Measurements from ENCODE around the gene SART3. TPM values are rescaled to one million over a fixed set of nuclear protein-coding genes. Genes with fewer than 3 reads are reported as not detected.

The SART3 gene
- total and polyA plus RNA-seq, 2 of the 13 experiments (the other 11 are each of a cell fraction or from before 2014, with no cell fraction given): 16.1 to 69.9 TPM

- TF ChIP-seq ZNF558 (CRISPR knock-in tag; IDR thresholded peaks at IDR 0.05; ENCODE audit: borderline replicate concordance): peak; percentile 71; the same call in 1 of the 2 replicates
- peak; percentile 59 for TF ChIP-seq ZNF503 (CRISPR knock-in tag; IDR thresholded peaks at IDR 0.05)
- TF ChIP-seq ZFP62 (CRISPR knock-in tag; IDR thresholded peaks at IDR 0.05): no peak
- TF ChIP-seq ZNF124 (CRISPR knock-in tag; IDR thresholded peaks at IDR 0.05): peak; percentile 21; the same call in 1 of the 2 replicates
- TF ChIP-seq DPF2 (CRISPR knock-in tag; IDR thresholded peaks at IDR 0.05; ENCODE audit: borderline replicate concordance, low read depth): no peak
- no peak for TF ChIP-seq NFE2L2 (IDR thresholded peaks at IDR 0.05; ENCODE audit: low read length)
- no peak for TF ChIP-seq ZNF10 (CRISPR knock-in tag; IDR thresholded peaks at IDR 0.05; ENCODE audit: borderline replicate concordance, low read depth)
- no peak for TF ChIP-seq ZSCAN20 (CRISPR knock-in tag; IDR thresholded peaks at IDR 0.05; ENCODE audit: borderline replicate concordance)
- TF ChIP-seq ZNF740 (CRISPR knock-in tag; IDR thresholded peaks at IDR 0.05): peak; percentile 50; the same call in 1 of the 2 replicates
- no peak for TF ChIP-seq ZNF644 (CRISPR knock-in tag; IDR thresholded peaks at IDR 0.05; ENCODE audit: low read depth)
- peak; percentile 81 for TF ChIP-seq ZMYM4 (CRISPR knock-in tag; IDR thresholded peaks at IDR 0.05)
- TF ChIP-seq ELF3 (CRISPR knock-in tag; IDR thresholded peaks at IDR 0.05): peak; percentile 10; the same call in 1 of the 2 replicates
- TF ChIP-seq ATM (IDR thresholded peaks at IDR 0.05; ENCODE audit: borderline replicate concordance): no peak
- peak; percentile 57 for TF ChIP-seq SKI (IDR thresholded peaks at IDR 0.05; ENCODE audit: partially characterized antibody)
- no peak for TF ChIP-seq ZNF660 (CRISPR knock-in tag; IDR thresholded peaks at IDR 0.05; ENCODE audit: borderline replicate concordance, low read depth)
- TF ChIP-seq KLF13 (CRISPR knock-in tag; IDR thresholded peaks at IDR 0.05): 0 out of 2 replicates have a peak, but pooled peaks have one; percentile 46
- TF ChIP-seq ZNF281 (CRISPR knock-in tag; IDR thresholded peaks at IDR 0.05; ENCODE audit: borderline replicate concordance): no peak
- no peak for TF ChIP-seq GTF3A (CRISPR knock-in tag; conservative IDR thresholded peaks at IDR 0.05)
- peak; percentile 81; the same call in 1 of the 2 replicates for TF ChIP-seq ZNF709 (CRISPR knock-in tag; IDR thresholded peaks at IDR 0.05)
- TF ChIP-seq ZNF776 (CRISPR knock-in tag; IDR thresholded peaks at IDR 0.05): peak; percentile 90
- TF ChIP-seq ZNF687 (CRISPR knock-in tag; IDR thresholded peaks at IDR 0.05): peak; percentile 78
These were observed 1.6 kb upstream of the SART3 start, which contains the start of gene ISCU (continued) for GRCh38 chr12:108562348-108563135.

Measured in HepG2 (cell line).